Endothelial cell of umbilical vein (primary cell): ENCODE measurements around the gene HERPUD1. TPM values are rescaled to one million over a fixed set of nuclear protein-coding genes. Genes with fewer than 3 reads are reported as not detected.

Experiments
- BruUV-seq: library from RNA; stranded (reverse); fragments of 400-500 nt; replicated peaks from 2 replicates; lab custom pipeline; 2021; lab: Mats Ljungman, UMichigan
- CTCF ChIA-PET: fragments of 300-600, 350-600 bp; sonication (Branson Sonifier 250); formaldehyde crosslinking; loops from one replicate; lab custom pipeline; 2021; ENCODE audit warnings: antibody characterized with exemption, inconsistent platforms; lab: Charles Lee
- POLR2A ChIA-PET: fragments of 300-600, 350-600 bp; sonication (Branson Sonifier 250); formaldehyde crosslinking; loops from one replicate; lab custom pipeline; 2021; ENCODE audit warnings: antibody characterized with exemption, inconsistent platforms; lab: Charles Lee
- DNase-seq: peaks from one replicate; pipeline ENCODE4 v3.0.0-alpha.2; 2011; ENCODE audit warnings: low read depth, low spot score
- FAIRE-seq: peaks from 2 replicates; lab custom pipeline; 2011; peaks lifted over from hg19 to GRCh38; lab: Jason Lieb, UNC
- H2AFZ ChIP-seq: 2 replicates; pipeline ENCODE4 v1.6.0; 2012; ENCODE audit warnings: low read depth, low read length, control low read depth, inconsistent platforms
- H3K27ac ChIP-seq: 2 replicates; pipeline ENCODE4 v1.5.1; 2011; ENCODE audit warnings: low read depth, mild to moderate bottlenecking, control low read depth, low read length, moderate library complexity; ENCODE audit not compliant: insufficient read depth
- H3K27me3 ChIP-seq, 2 experiments: 2 replicates each; pipeline versions ENCODE4 v1.6.0 to v1.6.1; 2011; ENCODE audit warnings: low read length in 2 of 2, mixed read lengths in 1 of 2; ENCODE audit not compliant: control insufficient read depth in 2 of 2, insufficient read depth in 2 of 2
- H3K36me3 ChIP-seq, 2 experiments: 2 replicates in 1 of 2; 3 replicates in 1 of 2; pipeline ENCODE4 v1.5.1; 2011; ENCODE audit warnings: low read length in 2 of 2, mild to moderate bottlenecking in 1 of 2, moderate library complexity in 1 of 2; ENCODE audit not compliant: control insufficient read depth in 2 of 2, insufficient read depth in 2 of 2; ENCODE audit errors: extremely low read depth in 1 of 2
- H3K4me1 ChIP-seq: 3 replicates; pipeline ENCODE4 v1.5.1; 2011; ENCODE audit warnings: mild to moderate bottlenecking, low read length; ENCODE audit not compliant: control insufficient read depth, insufficient read depth; ENCODE audit errors: extremely low read depth
- H3K4me2 ChIP-seq: 2 replicates; pipeline ENCODE4 v1.6.1; 2011; ENCODE audit warnings: low read length, control low read depth, mixed read lengths; ENCODE audit not compliant: insufficient read depth
- H3K4me3 ChIP-seq, 3 experiments: fragments of 200-600 bp in 1 of 3; sonication (generic), shearing (Covaris generic) in 1 of 3; replicated peaks in 1 of 3; 2 replicates each; pipeline ENCODE4 v1.5.1; 2011 to 2016; ENCODE audit warnings: control low read depth in 3 of 3, low read length in 3 of 3, mild to moderate bottlenecking in 2 of 3, inconsistent platforms in 1 of 3, low read depth in 1 of 3, moderate library complexity in 1 of 3; ENCODE audit not compliant: insufficient read depth in 1 of 3
- H3K79me2 ChIP-seq: 2 replicates; pipeline ENCODE4 v1.6.0; 2012; ENCODE audit warnings: low read length, inconsistent platforms; ENCODE audit not compliant: control insufficient read depth, insufficient read depth
- H3K9ac ChIP-seq: replicated peaks from 2 replicates; pipeline ENCODE3; 2011; ENCODE audit warnings: low read length, control low read depth; ENCODE audit not compliant: insufficient read depth; ENCODE audit errors: extremely low read depth
- H3K9me1 ChIP-seq: replicated peaks from 3 replicates; pipeline ENCODE4 v1.6.0; 2011; ENCODE audit warnings: mild to moderate bottlenecking, low read length; ENCODE audit not compliant: control insufficient read depth, insufficient read depth; ENCODE audit errors: extremely low read depth
- H3K9me3 ChIP-seq: replicated peaks from 2 replicates; pipeline ENCODE4 v1.5.1; 2012; ENCODE audit warnings: low read length, inconsistent platforms; ENCODE audit not compliant: control insufficient read depth, insufficient read depth
- H4K20me1 ChIP-seq: replicated peaks from 2 replicates; pipeline ENCODE3; 2011; ENCODE audit warnings: mild to moderate bottlenecking, low read length; ENCODE audit not compliant: control insufficient read depth, insufficient read depth; ENCODE audit errors: extremely low read depth
- CTCF ChIP-seq, 2 donors: IDR thresholded peaks; 1 replicate in 1 of 2; 2 replicates in 1 of 2; pipeline ENCODE4 v1.5.1; 2011; ENCODE audit warnings: low read length in 2 of 2, mild to moderate bottlenecking in 2 of 2, moderate library complexity in 2 of 2, control low read depth in 1 of 2, inconsistent platforms in 1 of 2, low read depth in 1 of 2; ENCODE audit not compliant: insufficient read depth in 1 of 2; ENCODE audit errors: extremely low read depth in 1 of 2
- EZH2 ChIP-seq: IDR thresholded peaks from 2 replicates; pipeline ENCODE4 v1.6.1; 2012; ENCODE audit warnings: borderline replicate concordance, low read depth, mild to moderate bottlenecking, moderate library complexity, low read length, inconsistent platforms; ENCODE audit not compliant: severe bottlenecking
- FOS ChIP-seq: IDR thresholded peaks from 2 replicates; pipeline ENCODE4 v1.6.1; 2011; ENCODE audit warnings: mild to moderate bottlenecking, low read length, moderate library complexity, borderline replicate concordance; ENCODE audit not compliant: insufficient read depth
- GATA2 ChIP-seq: IDR thresholded peaks from 2 replicates; pipeline ENCODE4 v1.7.0; 2011; ENCODE audit warnings: low read depth, mild to moderate bottlenecking, moderate library complexity, mixed read lengths, low read length; ENCODE audit not compliant: insufficient read length, insufficient read depth
- JUN ChIP-seq: IDR thresholded peaks from 2 replicates; pipeline ENCODE4 v1.6.1; 2011; ENCODE audit warnings: borderline replicate concordance, low read depth; ENCODE audit not compliant: insufficient read length, insufficient read depth
- MYC ChIP-seq: IDR thresholded peaks from one replicate; pipeline ENCODE4 v1.6.1; 2011; ENCODE audit warnings: mild to moderate bottlenecking, low read depth, low read length
- POLR2A ChIP-seq: IDR thresholded peaks from 2 replicates; pipeline ENCODE4 v1.6.1; 2012; ENCODE audit warnings: low read depth, mild to moderate bottlenecking, control low read depth, low read length
- POLR2AphosphoS5 ChIP-seq: IDR thresholded peaks from 2 replicates; pipeline ENCODE4 v1.6.1; 2012; ENCODE audit warnings: low read depth, mild to moderate bottlenecking, control low read depth, low read length, moderate library complexity; ENCODE audit not compliant: insufficient read depth
- dilution Hi-C: fragments of 300-500 bp; cut with MboI; formaldehyde crosslinking; loops from one replicate; pipeline ENCODE4 v1.15.0; 2019; ENCODE audit warnings: low sequenced_read_pairs; ENCODE audit not compliant: extremely low pct_ligation_motif_present
- intact Hi-C: fragments of 100-400 bp; cut with micrococcal nuclease; formaldehyde crosslinking; loops from one replicate; pipeline ENCODE4 v1.10.0; 2022
- polyA plus RNA-seq, 4 experiments: library from polyadenylated mRNA; depleted of rRNA in 3 of 4; stranded (reverse) in 3 of 4; unstranded in 1 of 4; fragments of >200 nt; gene quantifications; 2 replicates each; pipeline versions ENCODE4 v1.2.1 to v1.2.3, GENCODE V29; 2011 to 2012; ENCODE audit warnings: missing spikeins in 1 of 4
- total RNA-seq: library from RNA; stranded (reverse); gene quantifications from 2 replicates; pipeline ENCODE4 v1.2.3, GENCODE V29; 2021
- TF ChIP-seq, protein P1 (sequence below): IDR thresholded peaks from 2 replicates; pipeline ENCODE4 v1.6.1; 2011; ENCODE audit not compliant: insufficient read depth, insufficient read length

Gene HERPUD1
- total and polyA plus RNA-seq, 2 donors (not counting 3 experiments of a cell fraction or from before 2014, with no cell fraction given) = 107 to 109 TPM

DNA sequence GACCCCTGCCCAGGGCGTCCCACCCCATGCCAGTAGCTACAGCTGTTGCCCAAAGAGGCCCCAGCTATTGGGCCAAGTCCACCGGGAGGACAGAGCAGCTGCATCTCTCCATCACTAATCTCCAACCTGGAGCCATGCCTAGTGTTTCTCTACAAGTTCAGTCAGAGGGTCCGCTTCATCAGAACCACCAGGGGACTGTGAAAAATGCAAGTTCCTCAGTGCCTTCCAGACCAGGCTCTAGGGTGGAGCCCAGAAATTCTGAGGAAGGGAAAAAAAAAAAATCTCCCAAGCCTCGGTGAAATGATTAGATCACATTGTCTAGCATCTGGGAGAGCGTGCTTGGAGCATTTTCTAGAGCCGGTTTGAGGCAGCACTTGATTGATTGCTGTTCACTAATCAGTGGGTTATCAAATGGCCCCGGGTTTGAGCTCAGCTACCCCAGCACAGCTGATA, 22.4 kb upstream of the HERPUD1 start:
- H3K27me3 ChIP-seq = peaks cover 0 to 8% of the 10 kb centered on the region in 2 experiments
- no TSS peak for BruUV-seq
- no peaks in the 10 kb centered on the region for H3K9me3 ChIP-seq
- H3K9me1 ChIP-seq = no peaks in the 10 kb centered on the region
- H2AFZ ChIP-seq = no peak overlapping the region
- H4K20me1 ChIP-seq = no peaks in the 10 kb centered on the region
- no peak overlapping the region for H3K9ac ChIP-seq
- DNase-seq (no peak), FAIRE-seq (no peak)
- intact Hi-C loops (no loop called here), dilution Hi-C loops (no loop called here)
- no peak overlapping the region for H3K27ac ChIP-seq
- H3K4me3 ChIP-seq = no peak overlapping the region
- ChIA-PET CTCF (interaction anchor here (0.8 to 1.0 kb wide), 2 partner anchors 8 to 183 kb away, joined by 3 read pairs; no protein-coding TSS in a partner anchor), POLR2A (no interaction called here)
- H3K79me2 ChIP-seq = no peaks in the 10 kb centered on the region
- no peaks in the 10 kb centered on the region for H3K4me1 ChIP-seq
- no peak overlapping the region for H3K4me2 ChIP-seq
- H3K36me3 ChIP-seq = no peaks in the 10 kb centered on the region
- TF ChIP-seq EZH2 (no peak), POLR2AphosphoS5 (no peak), JUN (no peak), CTCF (IDR thresholded peaks at IDR 0.05; ENCODE audit: extremely low read depth in 1 of 2, insufficient read depth in 1 of 2, low read depth in 1 of 2, low read length in 2 of 2) (no peak), POLR2A (no peak), FOS (no peak), MYC (no peak), GATA2 (no peak)
- TF ChIP-seq, protein P1, sequence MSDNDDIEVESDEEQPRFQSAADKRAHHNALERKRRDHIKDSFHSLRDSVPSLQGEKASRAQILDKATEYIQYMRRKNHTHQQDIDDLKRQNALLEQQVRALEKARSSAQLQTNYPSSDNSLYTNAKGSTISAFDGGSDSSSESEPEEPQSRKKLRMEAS = no peak
